NCI-H1436 treated with DMSO at 0.1 percent for 48 hours (cell line): ENCODE measurements around the gene HPD.
A peak's percentile ranks its signal among the peaks of the same experiment; 100 is the strongest.
"Not testable (repeated sequence)": the region's sequence is repeated elsewhere in the genome, so short reads cannot be mapped to it uniquely, and the experiment has no call there.

Experiments
- DNase-seq: peaks from one replicate; lab custom pipeline; 2025; lab: John Stamatoyannopoulos, UW

Gene HPD

DNA sequence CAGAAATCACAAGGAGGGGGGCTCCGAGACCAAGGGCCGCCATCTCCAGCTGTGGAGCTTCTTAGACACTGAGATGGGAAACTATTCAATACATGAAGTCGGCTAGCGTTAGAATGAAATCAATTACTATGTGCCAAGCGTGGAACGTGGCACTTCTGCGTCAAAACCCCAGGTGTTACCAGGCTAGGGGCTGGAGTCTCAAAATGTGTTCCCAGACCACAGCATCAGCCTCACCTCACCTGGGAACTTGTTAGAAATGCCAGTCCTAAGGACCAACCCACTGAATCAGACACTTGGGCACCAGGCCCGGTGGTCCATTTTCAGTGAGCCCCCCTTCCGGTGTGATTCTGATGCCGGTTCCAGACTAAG, 59.9 kb downstream of the HPD start:
- DNase-seq = no peak

GRCh38 chr12:121797937-121798786, 60.5 kb downstream of the HPD start:
- peak; percentile 74 for DNase-seq

GRCh38 chr12:121796855-121797751, 61.6 kb downstream of the HPD start:
- DNase-seq = peak; percentile 61

DNA sequence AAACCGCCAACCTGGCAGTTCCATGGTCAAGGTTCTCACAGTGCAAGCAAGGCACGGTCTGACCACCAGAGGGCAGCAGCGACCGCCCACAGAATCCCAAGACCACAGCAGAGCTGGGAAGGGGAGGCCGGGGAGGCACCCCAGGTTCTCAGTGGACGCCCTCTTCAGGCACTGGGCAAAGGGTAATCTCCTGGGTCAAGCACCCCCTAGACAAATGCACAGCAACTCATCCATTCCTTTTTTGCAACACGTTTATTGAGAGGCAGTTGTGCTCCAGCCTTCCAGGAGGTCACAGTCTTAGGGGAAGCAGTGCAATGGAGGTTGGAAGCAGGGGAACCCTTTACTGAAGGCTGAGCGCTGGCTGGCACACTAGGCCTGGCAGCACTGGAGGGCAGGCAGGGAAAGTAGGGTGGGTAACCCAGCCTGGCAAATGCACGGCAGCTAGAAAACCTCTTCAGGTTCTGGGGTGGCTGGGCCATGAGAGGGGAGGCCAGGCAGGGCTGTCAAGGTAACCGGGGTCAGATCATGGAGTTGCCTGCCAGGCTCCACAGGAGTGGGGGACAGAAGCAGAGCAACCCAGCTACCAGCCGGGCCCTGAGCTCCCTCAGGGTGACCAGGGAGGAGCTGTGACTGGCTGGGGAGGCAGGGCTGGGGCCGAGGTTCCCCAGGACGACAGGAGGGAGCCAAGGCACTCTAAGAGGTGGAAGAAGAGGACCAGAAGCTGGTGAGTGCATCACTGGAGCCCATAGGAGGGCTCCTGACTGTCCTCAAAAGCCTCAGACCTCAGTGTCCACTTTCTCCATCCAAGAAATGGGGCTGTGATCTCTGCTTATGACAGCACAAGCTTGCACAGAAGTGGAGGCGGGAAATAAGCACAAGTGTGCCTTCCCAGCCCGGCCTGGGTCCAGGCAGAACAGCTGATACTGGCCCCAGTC, 63.4 kb downstream of the HPD start:
- DNase-seq = no peak

DNA sequence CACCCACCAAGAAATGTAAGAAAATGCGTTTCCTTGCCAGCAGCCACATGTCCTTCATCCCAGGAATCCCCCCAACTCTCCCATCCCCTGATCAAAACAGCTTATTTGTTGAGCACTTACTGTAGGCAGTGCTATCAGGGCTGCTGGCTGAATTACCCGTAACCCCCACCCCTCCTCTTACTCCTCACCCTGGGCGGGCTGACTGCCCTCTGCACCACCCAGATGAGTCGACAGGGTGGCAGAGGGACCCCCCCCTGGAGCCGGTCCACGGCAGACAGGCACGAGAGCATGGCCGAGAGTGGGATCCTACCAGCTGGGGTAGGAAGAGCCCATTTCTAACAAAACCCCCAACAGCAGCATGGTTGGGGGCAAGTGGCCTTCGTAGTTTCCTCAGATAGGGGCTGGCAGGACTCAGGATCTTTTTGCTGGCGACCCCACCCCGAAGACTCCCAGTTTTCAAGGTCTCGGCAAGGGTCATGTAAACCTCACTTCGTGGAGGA, 64.1 kb downstream of the HPD start:
- DNase-seq = no peak

DNA sequence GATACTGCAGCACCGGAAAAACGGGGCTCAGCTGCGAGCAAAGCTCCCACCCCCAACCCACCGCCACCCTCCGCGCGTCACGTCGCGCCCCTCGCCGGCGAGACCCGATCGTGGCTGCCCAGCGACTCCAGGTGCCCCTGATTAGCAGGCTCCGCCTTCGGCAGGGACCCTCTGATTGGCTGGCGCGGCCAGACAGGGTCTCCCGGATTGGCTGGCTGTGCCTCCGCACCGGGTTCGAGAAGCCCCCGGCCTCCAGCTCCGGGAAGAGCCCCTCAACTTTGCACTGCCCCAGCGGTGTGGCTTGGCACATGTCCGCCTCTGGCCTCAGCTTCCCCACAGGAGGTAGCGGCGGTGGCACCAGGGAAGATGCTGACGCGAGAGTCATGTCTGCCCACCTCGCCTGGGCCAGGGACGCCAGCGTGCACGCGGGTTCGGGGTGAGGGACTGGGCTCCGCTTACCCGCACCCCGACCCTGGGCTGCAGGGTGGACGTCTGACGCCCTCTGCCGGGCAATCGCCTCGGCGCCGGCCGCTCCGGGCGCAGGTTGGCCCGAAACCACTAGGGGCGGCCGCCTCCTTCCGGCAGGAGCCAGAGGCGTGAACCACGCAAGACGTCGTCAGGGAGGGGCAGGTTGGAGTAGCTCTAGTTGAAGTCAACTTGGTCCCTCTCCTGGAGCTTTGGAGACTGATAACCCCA, 64.7 kb downstream of the HPD start:
- DNase-seq = no peak

GRCh38 chr12:121793440-121793837, 65.2 kb downstream of the HPD start, which contains the start of gene RHOF:
Gene RHOF (minus strand): TSS chr12:121793688. CDS start chr12:121793633, 55 bp downstream.
- no peak for DNase-seq

- DNase-seq = no peak
Observed at GRCh38 chr12:121792607-121793439, 65.8 kb downstream of the HPD start.

GRCh38 chr12:121791671-121792551, 66.7 kb downstream of the HPD start:
- DNase-seq = no peak

DNA sequence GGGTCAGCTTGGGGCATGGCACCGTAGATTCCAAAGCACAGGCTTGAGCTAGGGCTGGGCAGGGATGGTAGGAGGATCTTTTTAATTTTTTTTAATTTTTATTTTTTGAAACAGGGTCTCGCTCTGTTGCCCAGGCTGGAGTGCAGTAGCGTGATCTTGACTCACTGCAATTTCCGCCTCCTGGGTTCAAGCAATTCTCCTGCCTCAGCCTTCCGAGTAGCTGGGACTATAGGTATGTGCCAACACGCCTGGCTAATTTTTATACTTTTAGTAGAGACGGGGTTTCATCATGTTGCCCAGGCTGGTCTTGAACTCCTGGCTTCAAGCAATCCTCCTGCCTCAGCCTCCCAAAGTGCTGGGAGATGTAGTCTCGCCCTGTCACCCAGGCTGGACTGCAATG, 67.9 kb downstream of the HPD start:
- not testable (repeated sequence) for DNase-seq

DNA sequence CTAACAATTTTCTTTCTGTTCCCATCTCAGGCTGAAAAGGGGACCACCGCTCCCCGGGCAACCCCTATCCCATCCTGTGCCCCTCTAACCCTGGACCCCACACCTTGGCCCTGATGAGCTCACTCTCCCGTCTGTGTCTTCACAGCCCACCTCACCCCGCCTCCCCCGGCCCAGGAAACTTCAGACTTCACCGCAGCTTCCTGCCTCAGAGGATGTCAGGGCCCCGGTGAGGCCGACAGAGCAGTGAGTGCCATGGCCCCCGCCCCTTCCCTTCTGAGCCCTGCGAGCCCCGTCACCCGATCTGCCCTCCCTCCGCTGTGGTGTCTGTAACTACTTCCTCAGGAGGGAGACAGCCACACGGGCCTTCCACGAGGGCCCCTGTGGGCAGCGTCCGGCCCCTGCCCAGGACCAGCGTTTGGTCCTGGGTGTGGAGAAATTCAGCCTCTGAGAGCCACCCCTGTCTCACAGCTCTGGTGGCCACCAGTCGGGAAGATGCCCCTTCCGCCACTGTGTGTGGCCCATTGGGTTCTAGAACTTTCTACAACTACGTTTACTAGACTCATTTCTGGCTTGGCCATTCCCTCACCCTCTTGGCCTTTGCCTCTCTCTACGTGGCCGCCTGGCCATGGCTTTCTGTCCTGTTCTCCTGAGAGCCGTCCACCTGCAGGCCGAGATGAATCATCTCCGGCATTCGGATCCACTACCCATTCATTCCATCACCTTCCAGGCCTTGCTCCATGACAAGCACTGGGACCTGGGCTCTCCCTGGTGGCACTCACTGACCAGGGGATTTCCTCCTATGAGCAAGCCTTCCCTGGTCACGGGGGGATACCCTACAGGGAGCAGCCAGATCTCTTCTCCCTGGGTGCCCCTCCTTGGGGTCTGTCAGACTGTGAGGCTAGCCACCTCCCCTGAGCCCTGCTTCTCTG, 68.6 kb downstream of the HPD start:
- no peak for DNase-seq
